RPMI8226 (cell line): ENCODE data around the gene SAMD1.
A peak's percentile ranks its signal among the peaks of the same experiment; 100 is the strongest.

Experiments used
- DNase-seq: peaks from one replicate; pipeline ENCODE4 v3.0.0-alpha.2; 2015

SAMD1 gene

DNA sequence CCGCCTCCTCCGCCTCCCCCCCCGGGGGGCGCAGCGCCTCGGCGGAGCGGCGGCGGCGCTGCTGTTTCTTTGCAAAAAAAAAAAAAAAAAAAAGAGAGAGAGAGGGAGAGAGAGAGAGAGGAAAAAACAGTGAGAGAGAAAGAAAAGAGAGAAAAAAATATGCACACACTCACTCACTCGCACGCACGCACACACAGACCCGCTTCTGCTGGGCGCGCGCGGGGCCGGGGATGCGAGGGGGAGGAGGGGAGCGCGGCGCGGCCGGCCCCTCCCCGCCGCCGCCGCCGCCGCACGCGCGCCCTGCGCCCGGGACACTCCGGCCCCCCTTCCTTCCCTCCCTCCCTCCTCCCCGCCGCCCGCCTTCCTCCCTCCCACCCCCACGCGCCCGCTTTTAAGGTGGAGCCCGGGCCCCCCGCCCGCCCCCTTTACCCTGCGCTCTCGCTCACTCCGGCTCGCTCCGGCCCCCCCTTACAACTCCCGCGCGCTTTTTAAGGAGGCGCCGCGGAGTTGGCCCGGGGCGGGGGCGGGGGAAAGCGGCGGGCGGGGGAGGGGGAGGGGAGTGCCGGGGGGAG lies at the start of gene SAMD1:
SAMD1 (minus strand) TSS at position 243 of the 572 bp plus-strand sequence.
- peak; percentile 92 for DNase-seq

DNA sequence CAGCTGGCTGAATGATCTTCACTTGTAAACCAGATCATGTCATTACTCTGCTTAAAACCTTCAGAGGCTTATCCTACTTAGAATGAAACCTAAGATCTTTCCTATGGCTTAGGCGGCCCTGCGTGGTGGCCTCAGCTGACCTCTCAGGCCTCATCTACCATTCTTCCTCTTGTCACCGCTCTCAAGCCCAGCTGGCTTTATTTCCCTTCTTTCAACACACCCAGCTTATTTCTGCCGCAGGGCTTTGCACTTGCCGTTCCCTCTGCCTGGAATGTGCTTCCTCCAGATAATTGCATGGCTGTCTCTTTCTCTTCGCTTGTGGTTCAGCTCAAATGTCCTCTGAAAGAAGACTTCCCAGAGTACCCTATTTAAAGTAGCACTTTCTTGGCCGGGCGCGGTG lies 49.4 kb upstream of the SAMD1 start:
- DNase-seq = no peak

DNA sequence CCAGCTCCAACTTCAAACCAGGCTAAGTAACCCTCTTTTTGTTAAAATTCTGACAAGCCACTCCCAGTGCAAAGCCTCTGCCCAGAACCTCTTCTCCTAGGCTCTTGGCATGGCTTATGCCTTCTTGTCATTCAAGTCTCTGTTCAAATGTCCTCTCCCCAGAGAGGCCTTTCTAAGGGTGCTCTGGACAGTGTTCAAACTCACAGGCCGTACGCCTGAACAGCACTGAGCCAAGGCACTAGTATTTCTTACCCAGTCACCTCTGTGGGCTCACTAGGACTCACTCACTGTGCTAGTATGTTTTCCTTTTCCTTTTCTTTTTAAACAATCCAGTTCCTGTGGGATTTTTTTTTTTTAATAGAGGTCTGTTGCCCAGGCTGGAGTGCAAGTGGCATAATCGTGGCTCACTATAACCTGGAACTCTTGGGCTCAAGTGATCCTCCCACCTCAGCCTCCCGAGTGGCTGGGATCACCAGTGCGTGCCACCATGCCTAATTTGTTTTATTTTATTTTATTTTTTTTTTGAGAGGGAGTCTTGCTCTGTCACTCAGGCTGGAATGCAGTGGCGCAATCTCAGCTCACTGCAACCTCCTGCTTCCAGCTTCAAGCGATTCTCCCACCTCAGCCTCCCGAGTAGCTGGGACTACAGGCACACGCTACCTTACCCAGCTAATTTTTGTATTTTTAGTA lies 48.2 kb upstream of the SAMD1 start:
- no peak for DNase-seq

DNA sequence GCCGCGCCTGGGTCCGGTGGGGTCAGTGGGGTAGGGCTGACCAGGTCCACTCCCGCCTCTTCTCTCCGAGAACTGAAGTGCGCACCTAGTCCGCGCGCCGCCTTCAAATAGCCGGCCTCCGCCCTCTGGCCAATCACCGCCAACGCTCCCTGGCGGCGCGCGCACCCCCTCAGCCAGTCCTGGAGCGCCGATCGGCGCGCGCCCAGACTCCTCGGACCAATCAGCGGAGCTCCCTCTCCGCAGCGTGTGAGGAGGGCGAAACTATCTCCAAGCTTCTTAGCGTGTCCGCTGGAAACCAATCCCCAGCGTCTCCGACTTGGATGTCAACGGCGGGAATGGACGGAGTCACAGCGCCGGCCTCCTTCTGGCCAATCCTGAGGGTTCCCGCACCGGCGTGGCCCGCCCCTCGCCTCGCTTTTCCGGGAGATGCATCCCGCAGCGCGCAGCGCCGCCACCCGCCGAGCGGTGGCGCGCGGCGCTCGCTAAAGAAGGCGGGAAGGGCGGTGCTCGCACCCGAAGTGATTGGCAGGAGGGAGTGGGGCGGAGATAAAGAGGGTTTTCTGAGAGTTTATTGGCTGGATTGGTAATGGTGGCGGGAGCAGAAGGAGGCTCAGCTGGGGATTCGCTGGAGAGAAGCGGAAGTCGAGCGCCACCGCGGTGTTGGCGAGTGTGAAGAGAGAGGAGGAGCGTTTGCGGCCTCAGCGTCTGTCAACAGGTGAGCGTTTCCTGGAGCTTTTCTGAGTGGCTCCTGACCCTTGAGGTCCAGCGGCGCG lies 46.1 kb upstream of the SAMD1 start, which contains the start of gene ASF1B:
ASF1B (minus strand) TSS at position 81 of the 773 bp plus-strand sequence. CDS start 133 bp downstream, outside the sequence.
- peak; percentile 99 for DNase-seq

DNA sequence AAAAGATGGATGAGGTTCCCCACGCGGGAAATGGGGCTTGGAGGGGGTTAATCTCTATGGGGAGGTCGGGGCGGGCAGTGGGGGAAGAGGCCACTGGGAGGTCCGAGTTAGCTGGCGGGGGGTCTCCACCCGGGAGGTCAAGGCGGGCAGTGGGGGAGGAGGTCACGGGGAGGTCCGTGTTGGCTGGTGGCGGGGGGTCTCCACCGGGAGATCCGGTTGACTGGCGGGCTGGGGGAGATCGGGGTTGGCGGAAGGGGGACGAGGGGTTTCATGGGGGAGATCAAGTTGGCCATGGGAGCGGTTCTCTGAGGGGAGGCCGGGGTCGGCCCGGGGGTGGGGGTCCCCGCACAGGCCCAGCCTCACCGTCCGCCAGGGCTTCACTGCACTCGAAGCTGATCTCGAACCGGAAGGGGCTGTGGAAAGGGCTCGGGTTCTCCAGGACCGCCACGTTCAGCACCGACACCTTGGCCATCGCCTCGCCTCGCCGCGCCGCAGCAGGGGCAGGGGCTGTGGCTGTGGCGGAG lies 45.5 kb upstream of the SAMD1 start:
- no peak for DNase-seq

DNA sequence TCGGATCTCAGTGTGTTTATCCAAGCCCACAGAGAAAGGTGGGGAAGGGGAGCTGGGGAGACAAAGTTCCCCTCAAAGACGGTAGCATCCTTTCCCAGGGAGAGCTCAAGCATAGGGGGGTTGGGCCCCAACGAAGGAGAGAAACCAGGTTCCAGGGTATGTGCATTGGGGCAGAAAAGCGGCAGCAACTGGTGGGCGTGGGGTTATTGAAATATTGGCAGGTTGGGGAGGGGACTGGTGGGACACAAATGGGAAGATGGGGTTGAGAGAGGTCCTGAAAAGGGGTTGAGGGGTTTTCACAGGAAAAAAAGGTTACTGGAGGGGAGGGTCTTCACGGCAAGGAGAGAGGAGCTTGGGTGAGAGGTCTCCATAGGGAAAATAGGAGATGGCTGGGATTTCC lies 44.8 kb upstream of the SAMD1 start:
- DNase-seq = no peak

DNA sequence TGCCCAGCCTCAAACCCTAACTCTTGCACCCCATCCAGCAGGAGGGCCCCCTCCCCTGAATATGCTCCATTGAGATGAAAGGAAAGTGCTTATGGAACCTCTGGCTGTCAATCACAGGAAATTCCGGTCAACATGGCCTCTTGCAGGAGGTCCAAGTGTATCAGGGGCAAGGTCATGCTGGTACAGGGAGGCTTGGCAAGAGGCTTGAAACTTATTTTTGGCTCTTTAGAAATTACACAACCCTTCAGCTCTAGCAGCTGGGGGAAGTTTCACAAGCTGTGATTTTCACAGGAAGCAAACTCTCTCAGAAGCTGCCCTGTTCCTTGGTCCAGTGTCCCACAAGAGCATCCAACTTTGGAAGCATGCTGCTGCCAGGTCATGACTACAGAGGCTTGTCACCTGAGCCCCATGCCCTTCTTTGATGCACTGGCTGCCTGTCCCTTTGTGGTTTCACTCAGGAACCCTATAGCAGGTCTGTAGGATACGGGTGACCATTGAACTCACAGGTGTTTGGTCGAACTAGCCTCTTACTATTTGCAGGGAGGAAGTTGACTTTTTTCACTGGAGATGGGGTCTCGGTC lies 37.5 kb upstream of the SAMD1 start:
- DNase-seq = peak; percentile 42

DNA sequence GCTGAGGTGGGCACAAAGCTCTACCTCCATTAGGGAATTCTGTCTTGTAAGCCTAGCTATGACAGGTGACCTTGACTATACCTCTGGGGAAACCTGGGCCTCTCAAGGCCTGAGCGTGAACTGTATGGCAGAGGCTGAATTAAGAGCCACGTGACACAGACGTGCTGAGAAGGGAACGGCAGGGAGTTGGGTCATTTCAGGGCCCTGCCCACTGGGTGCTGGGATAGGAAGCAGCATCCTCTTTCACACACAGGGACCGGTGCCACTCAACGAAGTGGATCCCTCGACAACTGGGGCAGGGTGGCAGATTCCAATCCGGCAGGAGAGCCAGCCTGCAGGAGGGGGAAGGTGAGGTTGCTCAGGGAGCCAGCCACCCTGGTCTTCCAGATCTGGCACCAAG lies 36.6 kb upstream of the SAMD1 start:
- DNase-seq = no peak

DNA sequence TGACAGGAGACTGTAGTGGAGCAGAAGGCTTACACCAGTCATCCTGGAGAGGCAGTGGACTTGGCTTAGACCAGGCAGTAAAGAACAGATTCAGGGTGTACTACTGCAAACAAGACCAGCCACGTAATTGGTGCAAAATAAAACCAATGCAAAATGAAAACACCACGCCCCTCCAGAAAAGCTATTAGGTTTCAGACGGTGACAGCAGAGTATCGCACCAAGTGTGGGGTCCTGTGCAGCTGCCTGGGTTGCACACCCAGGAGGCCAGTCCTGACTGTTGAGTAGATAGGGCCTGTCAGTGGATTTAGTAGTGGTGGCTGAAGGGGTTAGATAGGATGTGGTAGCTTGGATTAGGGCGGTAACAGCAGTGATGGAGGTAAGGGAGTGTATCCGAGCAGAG lies 32.4 kb upstream of the SAMD1 start:
- DNase-seq = no peak

DNA sequence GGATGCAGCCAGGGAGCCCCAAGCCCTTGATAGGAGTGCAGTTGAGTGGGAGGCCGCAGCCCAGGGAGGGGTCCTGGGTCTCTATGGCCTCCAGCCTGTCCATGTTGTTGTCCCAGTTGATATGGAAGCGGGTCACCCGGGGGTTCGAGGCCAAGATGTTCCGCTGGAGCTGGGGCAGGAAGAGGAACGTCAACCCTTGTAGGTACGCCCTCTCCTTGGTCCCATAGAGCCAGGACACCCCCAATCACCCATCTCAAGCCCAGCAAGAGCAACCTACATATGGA lies 29.9 kb upstream of the SAMD1 start:
- DNase-seq = no peak

DNA sequence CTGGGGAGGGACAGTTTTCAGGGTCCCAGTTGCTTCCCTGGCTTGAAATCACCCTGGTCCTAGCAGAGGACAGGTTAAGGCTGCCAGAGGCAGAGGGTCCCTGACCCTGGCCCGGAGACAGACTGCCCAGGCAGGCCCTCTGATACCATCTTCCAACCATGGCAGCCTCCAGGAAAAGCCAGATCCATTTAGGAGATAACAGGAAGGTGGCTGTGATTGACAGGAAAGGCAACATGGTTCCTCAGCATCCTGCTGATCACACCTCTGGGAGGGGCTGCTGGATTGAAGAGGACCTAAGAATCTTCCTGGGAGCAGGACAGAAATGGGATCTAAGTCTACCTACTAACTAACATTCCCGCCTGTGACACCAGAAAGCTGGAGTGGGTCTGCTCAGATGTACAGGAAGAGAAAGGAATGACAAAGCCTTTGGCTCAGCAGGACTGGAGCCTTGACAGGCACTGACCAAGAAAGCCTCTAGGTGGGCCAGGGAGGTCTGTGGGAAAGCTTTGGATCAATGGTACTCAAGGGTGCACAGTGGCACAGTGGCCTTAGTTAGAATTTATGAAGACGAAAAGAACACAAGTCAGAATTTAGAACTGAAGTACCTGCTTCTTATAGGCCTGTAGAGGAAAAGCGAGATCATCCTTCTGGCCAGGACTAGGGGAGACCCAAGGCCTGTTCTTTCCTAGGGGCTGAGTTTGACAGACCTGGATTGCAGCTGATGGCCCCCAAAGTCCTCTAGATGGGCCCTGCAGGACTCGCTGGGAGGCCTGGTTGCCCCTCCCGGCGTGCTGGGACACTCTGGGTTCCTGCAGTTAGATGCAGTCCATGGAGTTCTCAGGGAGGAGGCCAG lies 29.3 kb upstream of the SAMD1 start:
- no peak for DNase-seq

DNA sequence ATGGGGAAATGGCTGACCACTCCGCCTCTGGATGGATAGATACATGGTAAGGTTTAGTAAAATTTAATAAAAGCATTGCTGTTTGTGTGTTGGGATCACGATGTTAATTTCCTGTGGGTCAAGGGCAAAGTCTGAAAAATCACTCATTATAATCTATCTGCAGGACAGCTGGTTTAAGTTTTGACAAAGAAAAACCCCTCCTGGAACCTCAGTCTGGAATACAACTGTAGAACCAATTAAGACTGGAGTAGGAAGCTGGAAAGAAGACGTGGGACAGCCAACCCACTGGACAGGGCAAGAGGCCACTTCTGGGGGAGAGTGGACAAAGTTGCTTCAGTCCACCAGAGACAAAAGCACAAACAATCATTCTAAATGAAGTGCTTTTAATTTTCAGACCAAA lies 28.6 kb upstream of the SAMD1 start:
- no peak for DNase-seq

DNA sequence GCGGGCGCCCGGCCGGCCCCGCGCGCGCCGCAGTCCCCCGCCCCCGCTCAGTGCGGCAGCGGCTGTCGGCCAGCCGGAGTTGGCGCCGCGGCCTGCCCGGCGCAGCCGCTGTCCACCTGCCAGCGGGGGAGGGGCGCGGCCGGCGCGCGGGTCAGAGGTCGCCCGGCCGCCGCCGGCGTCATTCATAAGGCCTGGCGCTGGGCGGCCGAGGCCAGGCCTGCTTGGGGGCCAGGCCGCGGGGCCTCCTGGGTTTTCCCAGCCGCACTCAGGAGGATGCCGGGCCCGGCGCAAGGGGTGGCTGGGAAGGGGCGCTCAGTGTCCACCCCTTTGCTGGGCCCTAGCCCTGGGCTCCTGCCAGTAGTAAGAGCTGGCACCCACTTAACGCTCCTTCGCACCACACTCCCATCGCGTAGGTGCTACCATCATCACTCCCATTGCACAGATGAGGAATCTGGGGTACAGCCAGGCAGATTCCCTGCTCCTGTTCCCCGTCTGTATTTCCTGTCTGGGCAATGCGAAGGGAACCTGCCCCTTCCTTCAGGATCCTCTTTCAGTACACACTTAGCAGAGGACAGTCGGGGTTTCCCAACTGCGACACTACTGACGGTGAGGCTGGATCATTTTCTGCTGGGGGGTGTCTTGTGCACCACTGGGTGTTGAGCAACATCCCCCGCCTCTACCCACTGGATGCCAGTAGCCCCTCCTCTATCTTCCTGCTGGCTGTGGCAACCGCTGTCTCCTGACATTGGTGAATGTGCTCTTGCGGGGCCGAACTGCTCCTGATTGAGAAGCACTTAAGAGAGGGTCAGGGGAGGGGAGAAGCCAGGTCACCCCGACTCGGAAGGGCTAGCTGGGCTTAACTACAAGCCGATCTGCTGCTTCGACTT lies 27.9 kb upstream of the SAMD1 start:
- DNase-seq = no peak

DNA sequence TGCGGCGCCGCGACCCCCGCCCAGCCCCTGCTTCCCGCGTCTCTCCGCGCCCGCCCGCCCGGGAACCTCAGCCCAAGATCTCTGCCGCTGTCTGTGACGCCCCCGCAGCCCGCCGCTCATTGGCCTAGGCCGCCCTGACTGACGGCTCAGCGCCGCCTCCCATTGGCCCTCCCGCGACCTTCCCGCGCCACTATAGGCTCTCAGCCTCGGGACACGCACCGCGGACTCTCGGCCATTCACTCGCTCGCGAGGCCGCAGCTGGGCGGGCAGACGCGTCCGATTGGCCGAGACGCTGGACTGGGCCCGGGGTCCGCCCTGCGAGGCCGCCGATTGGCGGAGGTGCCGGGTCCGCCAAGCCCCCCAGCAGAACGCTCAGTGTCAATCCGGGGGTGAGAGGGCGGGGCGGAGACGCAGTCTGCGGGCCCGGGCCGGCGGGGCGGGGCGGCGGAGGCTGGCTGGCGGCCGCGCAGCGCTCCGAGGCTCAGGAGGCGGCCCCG lies 27.2 kb upstream of the SAMD1 start, which contains the start of gene PRKACA:
PRKACA (minus strand) TSS at position 95 of the 497 bp plus-strand sequence. CDS start 215 bp downstream, outside the sequence.
- DNase-seq = peak; percentile 99

DNA sequence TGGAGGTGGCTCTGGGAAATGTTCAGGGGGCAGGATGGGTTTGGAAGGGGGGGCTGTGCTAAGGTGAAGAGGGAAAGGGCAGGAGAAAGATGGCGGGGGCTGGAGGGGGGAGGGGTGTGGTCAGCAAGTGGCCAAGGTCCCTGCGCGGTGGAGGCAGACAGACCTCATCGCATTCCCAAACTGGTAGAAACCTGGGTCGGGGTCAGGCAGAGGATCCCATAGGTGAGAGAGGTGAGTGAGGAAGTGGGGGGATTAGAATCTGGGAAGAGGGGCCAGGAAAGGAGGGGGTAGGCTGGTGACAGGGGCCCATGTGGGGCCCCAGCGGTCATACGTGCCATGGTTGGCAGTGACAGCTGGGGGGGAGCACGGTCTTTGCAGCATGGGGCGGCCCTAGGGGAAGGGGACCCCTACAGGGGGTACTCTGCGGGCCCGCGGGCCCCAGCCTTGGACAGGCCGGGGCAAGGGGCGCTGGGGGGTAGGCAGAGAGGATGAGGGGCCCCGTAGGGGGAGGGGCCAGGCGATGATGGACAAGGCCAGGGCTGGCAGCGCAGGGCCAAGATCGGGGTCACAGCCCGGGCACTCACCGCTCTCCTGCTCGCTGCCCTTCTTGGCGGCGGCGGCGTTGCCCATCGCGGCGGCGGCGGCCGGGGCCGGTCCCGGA lies 26.5 kb upstream of the SAMD1 start:
- DNase-seq = peak; percentile 25

DNA sequence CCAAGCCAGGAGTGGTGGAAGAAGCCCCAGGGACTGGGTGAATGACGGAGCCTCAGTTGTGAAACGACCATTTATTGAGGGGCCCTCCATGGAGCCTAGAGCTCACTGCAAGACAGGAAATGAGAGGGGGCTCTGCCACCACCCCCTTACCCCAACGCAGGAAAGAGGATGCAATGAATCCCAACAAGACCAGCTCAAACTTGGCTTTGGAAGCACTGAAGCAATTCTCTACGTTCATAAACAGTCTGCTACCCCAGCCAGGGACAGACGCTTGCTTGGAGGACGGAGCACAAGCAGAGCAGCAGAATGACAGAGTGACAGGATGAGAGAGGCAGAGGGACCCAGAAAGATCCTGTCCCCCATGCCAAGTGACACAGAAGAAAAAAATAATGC lies 26.0 kb upstream of the SAMD1 start:
- DNase-seq = no peak

DNA sequence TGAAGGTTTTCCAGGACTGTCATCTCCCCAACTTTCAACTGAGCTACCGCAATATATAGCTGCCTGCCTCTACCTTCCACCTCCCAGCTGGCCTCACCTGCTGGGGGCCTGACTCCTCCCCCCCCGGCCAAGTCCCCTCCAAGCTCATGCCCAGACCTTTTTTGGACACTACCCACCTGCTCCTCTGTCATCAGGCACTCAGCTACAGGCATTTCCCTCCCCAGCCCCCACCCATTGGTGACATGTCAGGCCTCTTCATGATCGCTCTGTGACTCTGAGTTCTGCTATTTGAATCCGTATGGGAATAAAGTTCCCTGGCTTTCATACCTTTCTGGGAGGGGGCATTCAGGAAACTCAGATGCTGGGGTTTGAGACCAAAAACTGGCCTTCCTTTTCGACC lies 25.2 kb upstream of the SAMD1 start:
- DNase-seq = no peak

DNA sequence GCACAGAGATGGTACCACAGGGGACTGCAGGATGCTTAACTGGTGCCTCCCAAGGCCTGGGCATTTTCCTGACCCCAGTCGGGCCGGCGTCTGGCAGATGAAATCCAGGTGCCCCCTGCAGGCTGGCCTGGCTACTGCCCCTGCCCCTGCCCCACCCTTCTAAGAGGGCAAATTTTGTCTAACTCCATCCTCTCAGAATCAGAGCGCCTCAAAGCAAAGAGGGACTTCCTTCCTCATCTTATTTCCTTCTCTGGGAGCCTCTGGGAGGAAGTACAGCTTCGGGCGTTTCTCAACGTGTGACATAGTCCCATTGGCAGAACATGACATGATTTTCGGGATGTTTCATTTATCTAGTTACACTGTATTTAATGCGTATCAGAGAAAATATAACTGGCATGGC lies 24.3 kb upstream of the SAMD1 start:
- peak; percentile 62 for DNase-seq

DNA sequence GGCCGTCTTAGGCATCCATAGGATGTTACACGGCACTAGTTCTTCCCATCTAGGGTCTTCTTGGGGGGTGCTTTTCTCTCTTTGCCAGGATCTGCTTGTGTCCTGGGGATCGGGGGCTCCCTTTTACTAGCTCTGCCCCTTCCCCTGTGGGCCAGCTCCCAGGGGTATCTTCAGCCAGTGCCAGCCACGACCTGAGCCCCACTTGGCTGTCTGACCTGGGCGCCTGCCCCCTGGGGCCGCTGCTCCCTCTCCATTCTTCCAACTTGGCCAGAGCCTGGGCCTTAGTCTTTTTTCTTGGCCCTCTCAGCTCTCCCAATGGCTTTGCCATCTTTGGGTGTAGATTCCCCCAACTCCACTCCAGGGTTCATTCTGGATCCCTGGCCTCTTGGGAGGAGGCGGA lies 23.9 kb upstream of the SAMD1 start:
- no peak for DNase-seq

DNA sequence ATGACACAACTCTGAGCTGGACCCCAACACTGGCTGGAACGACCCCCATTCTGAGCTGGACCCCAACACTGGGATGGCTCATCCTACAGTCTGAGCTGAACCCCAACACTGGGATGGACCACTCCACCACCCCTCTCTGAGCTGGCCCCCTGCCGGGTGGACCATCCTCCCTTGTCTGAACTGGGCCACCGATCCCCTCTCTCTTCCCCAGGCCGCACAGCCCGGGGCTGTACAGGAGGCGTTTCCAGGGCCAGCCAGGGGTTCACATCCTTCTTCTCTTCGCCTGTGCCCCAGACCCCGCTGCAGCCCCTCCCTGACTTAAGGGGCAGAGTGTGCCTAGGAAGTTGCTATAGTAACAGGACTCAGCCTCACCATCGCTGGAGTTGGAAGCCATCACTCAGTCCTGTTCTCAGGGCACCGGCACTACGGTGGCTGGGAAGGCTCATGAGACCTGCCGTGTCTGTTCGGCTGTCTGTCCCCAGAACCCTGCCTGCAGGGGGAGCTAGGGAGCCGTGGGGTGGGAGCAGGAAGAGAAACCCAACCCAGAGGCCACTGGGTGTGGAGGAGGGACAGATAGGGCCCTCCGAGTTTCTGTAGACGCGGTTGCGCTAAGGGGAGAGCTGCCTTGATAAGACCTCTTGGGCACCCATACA lies 23.3 kb upstream of the SAMD1 start:
- DNase-seq = peak; percentile 35
